Activated T-cell treated with anti-CD3 and anti-CD28 coated beads for 48 hours (primary cell): ENCODE data around the gene CTXND1.

Experiments used
- DNase-seq: peaks from one replicate; pipeline ENCODE4 v3.0.0-alpha.2; 2020; ENCODE audit warnings: low read depth

The CTXND1 gene

GRCh38 chr15:80208758-80209734, 43.0 kb downstream of the CTXND1 start:
- DNase-seq = no peak

GRCh38 chr15:80207887-80208286, 44.1 kb downstream of the CTXND1 start:
- DNase-seq = no peak

- no peak for DNase-seq
Observed at GRCh38 chr15:80204231-80204630, 47.8 kb downstream of the CTXND1 start.

DNA sequence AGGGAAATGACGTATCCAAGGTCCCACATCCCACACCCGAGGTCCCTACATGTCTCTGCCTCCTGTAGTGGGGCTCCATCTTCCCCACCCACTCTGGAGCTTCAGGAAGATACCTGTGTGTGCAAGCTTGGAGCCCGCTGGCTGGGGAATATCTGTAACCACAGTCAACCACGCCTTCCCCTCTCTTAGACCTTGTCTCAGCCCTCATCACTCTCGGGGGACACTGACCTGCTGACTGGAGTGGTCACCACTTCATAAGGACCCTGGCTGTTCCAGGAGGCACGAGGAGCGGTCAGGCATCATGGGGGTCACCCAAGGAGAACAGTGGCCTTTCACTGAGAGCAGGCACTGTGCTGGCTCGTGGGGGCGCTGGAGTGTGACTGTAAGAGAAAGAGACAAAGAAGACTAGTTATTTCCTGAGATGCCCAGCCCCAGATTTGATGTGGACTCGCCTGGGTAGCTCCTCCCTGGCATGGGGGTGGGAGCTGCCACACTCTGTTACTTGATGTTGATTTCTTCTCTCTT, 48.6 kb downstream of the CTXND1 start:
- DNase-seq = no peak

DNA sequence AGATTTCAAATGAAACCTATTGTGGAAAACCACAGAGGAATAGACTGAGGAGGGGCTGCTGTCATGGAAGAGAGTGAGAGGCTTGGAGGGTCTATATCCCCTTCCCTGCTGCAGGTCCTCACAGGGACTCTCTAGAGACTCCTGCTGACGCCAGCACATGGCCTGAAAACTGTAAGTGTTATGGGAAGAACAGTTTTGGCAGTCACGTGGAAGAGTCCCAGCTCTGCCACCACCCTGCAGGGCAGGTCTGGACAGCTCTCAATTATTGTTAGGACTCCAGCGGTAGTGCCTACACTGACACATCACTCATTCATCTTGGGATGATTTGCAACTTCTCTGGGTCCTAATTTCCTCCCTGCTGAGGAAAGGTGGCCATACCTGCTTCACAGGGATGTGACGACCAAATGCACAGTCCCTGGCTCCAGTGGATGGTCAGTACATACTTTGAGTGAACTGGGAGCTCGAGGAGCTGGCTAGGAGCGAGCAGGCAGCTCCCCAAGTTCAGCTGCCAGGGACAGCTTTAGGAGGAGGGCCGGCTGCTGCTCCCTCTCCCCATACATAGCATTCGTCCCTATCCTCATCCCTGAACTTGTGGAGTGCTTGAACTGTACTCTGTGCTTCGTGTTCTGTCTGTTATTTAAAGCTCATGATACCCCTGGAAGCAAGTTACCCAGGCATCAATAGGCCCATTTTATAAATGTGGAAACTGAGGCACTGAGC, 49.2 kb downstream of the CTXND1 start:
- DNase-seq = no peak

GRCh38 chr15:80202016-80202315, 50.0 kb downstream of the CTXND1 start:
- DNase-seq = no peak

DNA sequence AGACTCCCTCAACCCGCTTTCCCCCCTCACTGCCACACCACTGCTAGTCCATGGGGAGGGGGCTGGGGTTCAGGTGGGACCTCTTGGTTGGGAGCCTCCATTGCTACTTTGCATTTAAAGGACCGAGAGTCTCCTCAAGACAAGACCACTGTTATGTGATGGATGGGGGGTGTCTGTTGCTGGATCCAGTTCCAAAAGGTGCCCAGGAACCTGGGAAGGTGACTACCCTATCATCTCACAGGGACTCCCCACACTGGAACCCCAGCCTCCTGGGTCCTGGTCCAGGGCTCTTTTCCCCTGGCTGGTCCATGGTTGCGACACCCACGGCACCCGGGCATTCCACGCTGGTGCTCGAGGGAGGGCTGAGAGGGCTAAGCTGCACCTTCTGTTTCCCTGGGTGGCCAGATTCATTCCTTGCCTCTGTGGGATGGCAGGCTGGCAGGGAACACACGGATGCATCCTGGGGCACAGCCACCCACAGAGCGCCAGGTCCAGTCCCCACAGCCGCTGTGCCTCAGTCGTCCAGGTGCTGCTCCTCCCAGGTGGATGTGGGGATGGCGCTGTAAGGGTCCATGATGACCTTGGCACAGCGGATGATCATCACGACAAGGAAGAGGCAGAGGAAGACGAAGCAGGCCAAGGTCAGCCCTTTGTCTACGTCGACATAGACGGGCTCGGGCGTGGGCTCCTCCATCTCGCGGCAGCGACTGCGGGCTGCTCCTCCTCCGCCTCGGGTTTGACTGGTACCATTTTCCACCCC, 50.6 kb downstream of the CTXND1 start:
- no peak for DNase-seq

GRCh38 chr15:80199869-80200268, 52.1 kb downstream of the CTXND1 start:
- DNase-seq = no peak

- no peak for DNase-seq
Observed at GRCh38 chr15:80199366-80199765, 52.6 kb downstream of the CTXND1 start.

DNA sequence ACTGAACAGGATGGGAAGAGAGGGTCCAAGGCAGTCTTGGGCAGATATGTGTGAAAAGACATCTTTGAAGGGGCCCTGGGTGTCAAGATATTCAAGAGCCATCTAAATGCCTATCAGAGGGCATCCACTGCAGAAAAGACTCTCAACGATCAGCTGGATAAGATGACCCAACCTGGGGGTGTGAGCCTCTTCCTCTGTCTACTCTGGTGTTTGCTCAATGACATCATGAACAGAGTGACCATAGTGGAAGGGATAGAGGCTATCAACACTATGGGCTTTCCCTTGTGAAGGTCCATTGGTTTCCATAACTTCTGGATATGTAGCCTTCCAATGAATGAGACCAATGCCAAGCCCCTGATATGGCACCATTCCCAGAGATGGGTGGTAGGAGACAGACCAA, 57.1 kb downstream of the CTXND1 start:
- no peak for DNase-seq

DNA sequence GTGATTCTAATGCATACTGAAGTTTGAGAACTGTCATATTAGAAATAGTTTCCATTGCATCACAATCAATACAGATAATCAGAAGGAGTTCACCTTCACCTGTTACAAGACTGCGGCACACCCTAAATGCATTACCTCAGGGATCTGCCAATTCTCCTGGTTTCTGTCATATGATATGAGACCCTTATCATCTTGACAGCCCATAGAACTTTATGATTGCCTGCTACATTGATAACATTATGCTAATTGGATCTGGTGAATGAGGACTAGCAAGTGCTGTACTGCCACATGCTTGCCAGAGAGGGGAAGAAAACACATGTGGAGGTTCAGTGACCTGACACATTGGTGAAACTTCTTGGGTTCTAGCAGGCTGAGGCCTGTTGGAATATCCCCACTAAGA, 57.8 kb downstream of the CTXND1 start:
- DNase-seq = no peak

- no peak for DNase-seq
Observed at GRCh38 chr15:80191897-80192595, 60.0 kb downstream of the CTXND1 start.

- DNase-seq = no peak
Observed at GRCh38 chr15:80191198-80191597, 60.8 kb downstream of the CTXND1 start.

DNA sequence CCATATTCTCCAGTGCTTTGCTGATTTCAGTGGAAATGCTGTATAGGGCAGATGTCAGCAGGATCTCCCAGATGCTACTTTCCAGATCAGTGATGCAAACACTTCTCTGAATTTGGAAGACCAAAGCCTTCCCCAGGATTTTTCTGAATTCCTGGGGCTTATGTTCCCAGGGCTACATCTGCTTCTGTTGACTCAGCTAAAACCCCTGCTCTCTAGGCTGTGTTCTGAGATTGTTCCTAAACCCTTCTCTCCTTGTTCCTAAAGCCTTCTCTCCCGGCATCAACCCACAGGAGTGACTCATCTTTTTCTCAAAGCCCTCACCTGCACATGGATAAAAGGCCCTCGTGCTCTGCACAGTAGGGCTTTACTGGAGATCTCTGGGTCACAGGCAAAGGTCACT, 63.8 kb downstream of the CTXND1 start:
- DNase-seq = no peak

GRCh38 chr15:80186597-80186996, 65.4 kb downstream of the CTXND1 start:
- DNase-seq = no peak

- no peak for DNase-seq
Observed at GRCh38 chr15:80186066-80186465, 65.9 kb downstream of the CTXND1 start.

GRCh38 chr15:80185152-80185551, 66.9 kb downstream of the CTXND1 start:
- no peak for DNase-seq

DNA sequence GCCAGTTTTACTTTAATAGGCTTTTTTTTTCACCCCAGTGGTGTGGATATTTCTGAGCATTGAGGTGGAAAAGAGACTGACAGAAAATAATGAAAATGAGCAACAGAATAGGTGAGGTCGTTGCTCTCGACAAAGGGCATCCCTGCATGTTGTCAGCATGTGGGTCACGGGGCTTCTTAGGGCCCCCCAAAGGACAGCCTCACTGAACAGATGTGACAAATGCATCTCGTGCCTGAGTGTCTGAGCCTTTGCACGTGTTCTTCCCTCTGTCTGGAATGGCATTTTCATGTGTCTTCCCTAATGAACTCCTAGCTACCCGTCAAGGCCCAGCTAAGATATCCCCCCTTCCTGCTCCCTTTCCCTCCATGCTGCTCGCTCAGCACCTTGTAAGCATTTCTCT, 67.5 kb downstream of the CTXND1 start:
- DNase-seq = no peak

DNA sequence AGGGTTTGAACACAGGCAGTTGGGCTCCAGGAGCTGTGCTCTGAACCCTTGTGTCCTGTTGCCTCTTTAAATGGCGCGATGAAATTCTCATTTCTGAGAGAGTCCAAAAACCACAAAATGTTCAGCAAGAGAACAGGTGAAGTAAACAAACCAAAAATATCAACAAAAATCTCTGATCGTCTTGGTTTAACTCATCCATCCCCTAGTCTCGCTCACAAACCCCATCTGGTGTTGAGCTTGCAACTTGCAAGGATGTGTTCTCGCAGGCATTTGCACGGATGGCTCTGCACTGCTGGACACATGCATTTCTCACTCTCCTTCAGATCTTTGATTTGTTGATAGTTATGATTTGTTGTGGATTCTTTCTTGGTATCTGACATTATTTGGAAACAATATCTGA, 68.1 kb downstream of the CTXND1 start:
- DNase-seq = no peak

DNA sequence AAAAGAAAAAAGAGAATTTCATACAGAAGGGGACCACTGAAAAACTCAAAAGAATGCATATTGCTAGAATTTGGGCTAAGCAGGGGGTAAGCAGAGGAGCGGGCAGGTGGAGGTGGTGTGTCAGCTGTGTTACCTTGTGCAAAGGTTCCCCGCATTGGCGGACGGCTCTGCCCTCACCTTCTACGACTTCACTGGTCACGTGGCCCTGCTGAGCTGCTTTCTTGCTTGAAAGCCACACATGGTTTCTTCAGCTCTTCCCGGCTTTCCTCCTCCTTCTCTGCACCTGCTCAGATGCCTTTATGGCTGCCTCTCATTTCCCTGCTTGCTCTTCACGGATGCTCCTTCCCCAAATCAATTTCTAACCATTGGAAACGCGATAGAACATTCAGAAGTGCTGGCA, 68.7 kb downstream of the CTXND1 start:
- no peak for DNase-seq

DNA sequence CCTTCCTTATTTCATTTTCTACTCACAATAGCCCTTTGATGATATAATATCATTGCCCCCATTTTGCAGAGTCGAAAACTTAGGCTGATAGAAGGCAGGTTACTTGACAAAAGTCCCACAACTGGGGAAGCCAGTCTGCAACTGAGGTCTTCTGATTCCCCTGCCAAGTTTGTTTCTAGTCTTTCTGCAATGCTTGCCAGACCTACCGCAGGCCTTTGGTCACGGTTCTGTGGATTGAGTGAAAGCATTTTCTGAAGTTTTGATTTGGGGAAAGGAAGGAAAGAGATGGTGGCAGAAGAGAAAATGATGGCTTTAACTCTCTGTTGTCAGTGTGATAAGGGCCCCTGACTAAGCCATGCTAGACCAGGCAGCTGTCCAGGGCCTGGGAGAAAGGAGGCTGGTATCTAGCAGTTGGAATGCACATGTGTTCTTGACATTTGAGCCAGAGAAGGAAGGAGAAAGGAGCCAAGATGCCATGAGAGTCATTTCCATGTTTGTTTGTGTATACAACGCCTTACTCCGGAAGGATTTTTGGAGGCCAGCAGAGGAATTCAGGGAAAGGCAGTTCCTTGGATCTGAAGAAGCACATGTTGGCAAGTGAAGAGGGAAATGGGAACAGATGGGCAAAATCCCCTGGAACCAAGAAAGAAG, 69.3 kb downstream of the CTXND1 start:
- no peak for DNase-seq
